Tibial artery (tissue), 4 donors: Measurements from ENCODE around the gene DIO1.

Experiments used
- DNase-seq, 2 donors: peaks; one replicate each; pipeline ENCODE4 v3.0.0-alpha.2; 2019
- H3K27ac ChIP-seq, 2 donors: fragments of 200-600 bp; sonication (generic) in 1 of 2; 1 replicate in 1 of 2; 2 replicates in 1 of 2; pipeline ENCODE4 v1.5.1; 2018 to 2019; ENCODE audit warnings: mild to moderate bottlenecking in 1 of 2
- H3K27me3 ChIP-seq, 2 donors: fragments of 200-600 bp; sonication (generic) in 1 of 2; one replicate each; pipeline versions ENCODE4 v1.5.1 to v1.6.0; 2016 to 2019
- H3K36me3 ChIP-seq, 3 donors: fragments of 200-600 bp; sonication (generic) in 2 of 3; one replicate each; pipeline ENCODE4 v1.5.1; 2016 to 2019; ENCODE audit warnings: mild to moderate bottlenecking in 2 of 3
- H3K4me1 ChIP-seq, 4 donors: fragments of 200-600 bp; sonication (generic) in 2 of 4; 1 replicate in 3 of 4; 2 replicates in 1 of 4; pipeline ENCODE4 v1.5.1; 2016 to 2019
- H3K4me3 ChIP-seq, 2 donors: fragments of 200-600 bp; sonication (generic) in 1 of 2; 1 replicate in 1 of 2; 2 replicates in 1 of 2; pipeline ENCODE4 v1.5.1; 2018 to 2019; ENCODE audit warnings: mild to moderate bottlenecking in 2 of 2
- H3K9me3 ChIP-seq, 3 donors: fragments of 200-600 bp; sonication (generic) in 1 of 3; one replicate each; pipeline ENCODE4 v1.5.1; 2016 to 2019
- intact Hi-C: fragments of 100-400 bp; cut with DNase I; formaldehyde crosslinking; loops from one replicate; pipeline ENCODE4 v1.15.0; 2023; ENCODE audit warnings: low total_unique reads
- TF ChIP-seq, protein P1 (sequence below), 2 experiments: fragments of 200-600 bp in 1 of 2; fragments of 450-650 bp in 1 of 2; IDR thresholded peaks; one replicate each; pipeline ENCODE4 v1.5.1; 2017 to 2019; ENCODE audit warnings: antibody characterized with exemption in 2 of 2, mild to moderate bottlenecking in 1 of 2, moderate library complexity in 1 of 2

DIO1 gene

DNA sequence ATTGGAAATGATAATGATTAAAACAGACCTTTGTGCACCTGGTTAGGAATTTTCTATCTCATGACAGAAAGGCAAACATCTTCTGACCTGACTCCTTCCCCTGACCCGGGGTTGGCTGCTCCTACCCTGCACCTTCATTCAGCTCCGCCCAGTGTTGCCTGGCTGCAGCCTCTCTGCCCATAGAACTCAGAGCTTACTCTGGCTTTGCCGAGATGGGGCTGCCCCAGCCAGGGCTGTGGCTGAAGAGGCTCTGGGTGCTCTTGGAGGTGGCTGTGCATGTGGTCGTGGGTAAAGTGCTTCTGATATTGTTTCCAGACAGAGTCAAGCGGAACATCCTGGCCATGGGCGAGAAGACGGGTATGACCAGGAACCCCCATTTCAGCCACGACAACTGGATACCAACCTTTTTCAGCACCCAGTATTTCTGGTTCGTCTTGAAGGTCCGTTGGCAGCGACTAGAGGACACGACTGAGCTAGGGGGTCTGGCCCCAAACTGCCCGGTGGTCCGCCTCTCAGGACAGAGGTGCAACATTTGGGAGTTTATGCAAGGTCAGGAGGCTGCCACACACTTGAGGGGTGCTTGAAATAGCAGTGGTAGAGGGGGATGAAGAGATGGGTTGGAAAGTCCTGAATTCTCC, at the start of gene DIO1:
Gene DIO1, plus strand, starts transcription at position 189 of the 638 bp plus-strand sequence. Its CDS starts 24 bp downstream, at position 213.
- H3K36me3 ChIP-seq = no peaks in the 10 kb centered on the region
- H3K27me3 ChIP-seq = no peaks in the 10 kb centered on the region
- intact Hi-C loops = no loop called here
- H3K4me1 ChIP-seq = peaks cover 0 to 47% (median 39%) of the 10 kb centered on the region in 4 donors
- no peaks in the 10 kb centered on the region for H3K9me3 ChIP-seq
- TF ChIP-seq, protein P1, sequence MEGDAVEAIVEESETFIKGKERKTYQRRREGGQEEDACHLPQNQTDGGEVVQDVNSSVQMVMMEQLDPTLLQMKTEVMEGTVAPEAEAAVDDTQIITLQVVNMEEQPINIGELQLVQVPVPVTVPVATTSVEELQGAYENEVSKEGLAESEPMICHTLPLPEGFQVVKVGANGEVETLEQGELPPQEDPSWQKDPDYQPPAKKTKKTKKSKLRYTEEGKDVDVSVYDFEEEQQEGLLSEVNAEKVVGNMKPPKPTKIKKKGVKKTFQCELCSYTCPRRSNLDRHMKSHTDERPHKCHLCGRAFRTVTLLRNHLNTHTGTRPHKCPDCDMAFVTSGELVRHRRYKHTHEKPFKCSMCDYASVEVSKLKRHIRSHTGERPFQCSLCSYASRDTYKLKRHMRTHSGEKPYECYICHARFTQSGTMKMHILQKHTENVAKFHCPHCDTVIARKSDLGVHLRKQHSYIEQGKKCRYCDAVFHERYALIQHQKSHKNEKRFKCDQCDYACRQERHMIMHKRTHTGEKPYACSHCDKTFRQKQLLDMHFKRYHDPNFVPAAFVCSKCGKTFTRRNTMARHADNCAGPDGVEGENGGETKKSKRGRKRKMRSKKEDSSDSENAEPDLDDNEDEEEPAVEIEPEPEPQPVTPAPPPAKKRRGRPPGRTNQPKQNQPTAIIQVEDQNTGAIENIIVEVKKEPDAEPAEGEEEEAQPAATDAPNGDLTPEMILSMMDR (IDR thresholded peaks at IDR 0.05) = no peak
- DNase-seq = no peak
- H3K27ac ChIP-seq = no peak within 1 kb of the TSS
- H3K4me3 ChIP-seq = no peak within 1 kb of the TSS

GRCh38 chr1:53847980-53848379, 46.0 kb upstream of the DIO1 start:
- TF ChIP-seq, protein P1 (IDR thresholded peaks at IDR 0.05) = no peak

GRCh38 chr1:53850082-53850673, 43.8 kb upstream of the DIO1 start:
- H3K4me3 ChIP-seq = no peak overlapping the region

More at GRCh38 chr1:53847980-53848379, 46.0 kb upstream of the DIO1 start:
- Histone ChIP-seq H3K9me3 (peaks cover 0 to under 1% (median 0%) of the 10 kb centered on the region in 3 donors), H3K27me3 (no peaks in the 10 kb centered on the region), H3K27ac (no peak overlapping the region), H3K36me3 (peaks cover 7 to 23% (median 17%) of the 10 kb centered on the region in 3 donors), H3K4me3 (no peak overlapping the region), H3K4me1 (no peaks in the 10 kb centered on the region)
- no peak for DNase-seq
- intact Hi-C loops = no loop called here

DNA sequence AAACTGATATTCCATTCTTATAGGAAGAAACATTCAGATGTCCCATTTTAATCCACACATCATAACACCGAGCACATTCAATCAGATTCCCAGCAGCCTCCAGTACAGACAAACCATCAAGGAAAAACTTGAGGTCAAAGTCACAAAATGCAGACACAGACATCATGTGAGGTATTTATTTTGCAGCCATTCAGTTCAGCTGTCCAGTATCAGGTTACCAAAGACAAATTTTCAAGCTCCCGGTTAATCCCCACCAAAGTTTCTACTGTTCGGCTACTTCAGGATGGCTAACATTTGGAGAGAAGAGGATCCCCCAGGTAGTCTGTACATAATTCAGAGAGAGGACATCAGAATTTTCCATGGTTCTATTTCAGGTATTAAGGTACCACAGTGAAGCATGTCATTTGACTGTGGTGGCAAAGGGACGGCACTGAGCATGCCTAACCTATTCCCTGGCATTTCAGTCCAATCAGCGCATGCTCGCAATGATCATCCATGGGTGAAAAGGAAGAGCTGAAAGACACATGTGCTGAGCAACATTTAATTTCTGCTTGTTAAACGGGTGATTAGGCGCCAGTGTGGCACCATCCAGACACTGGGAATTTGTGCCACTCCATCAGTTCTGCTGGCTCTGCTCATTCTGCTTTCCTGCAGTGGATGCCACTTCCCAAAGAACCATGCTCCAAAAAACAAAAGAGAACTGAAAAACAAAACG, 42.3 kb upstream of the DIO1 start:
- TF ChIP-seq, protein P1 (IDR thresholded peaks at IDR 0.05) = no peak
- Histone ChIP-seq H3K4me3 (no peak overlapping the region), H3K27ac (no peak overlapping the region), H3K4me1 (no peaks in the 10 kb centered on the region), H3K27me3 (no peaks in the 10 kb centered on the region), H3K36me3 (peaks cover 33 to 61% (median 53%) of the 10 kb centered on the region in 3 donors), H3K9me3 (no peaks in the 10 kb centered on the region)
- DNase-seq = no peak
- intact Hi-C loops = no loop called here

More at GRCh38 chr1:53850082-53850673, 43.8 kb upstream of the DIO1 start:
- DNase-seq = no peak
- no peak overlapping the region for H3K27ac ChIP-seq
- H3K4me1 ChIP-seq = no peaks in the 10 kb centered on the region
- peaks cover 24 to 45% (median 37%) of the 10 kb centered on the region in 3 donors for H3K36me3 ChIP-seq
- TF ChIP-seq, protein P1 (IDR thresholded peaks at IDR 0.05) = no peak
- H3K27me3 ChIP-seq = no peaks in the 10 kb centered on the region
- H3K9me3 ChIP-seq = no peaks in the 10 kb centered on the region
- intact Hi-C loops = no loop called here

- intact Hi-C loops = no loop called here
- DNase-seq = no peak
These were observed 33.0 kb upstream of the DIO1 start for GRCh38 chr1:53860967-53861411.

More at GRCh38 chr1:53860967-53861411, 33.0 kb upstream of the DIO1 start:
- Histone ChIP-seq H3K9me3 (no peaks in the 10 kb centered on the region), H3K4me1 (no peaks in the 10 kb centered on the region), H3K27ac (no peak overlapping the region), H3K27me3 (no peaks in the 10 kb centered on the region), H3K4me3 (no peak overlapping the region), H3K36me3 (peaks cover 35 to 77% (median 44%) of the 10 kb centered on the region in 3 donors)
- TF ChIP-seq, protein P1 (IDR thresholded peaks at IDR 0.05) = peak; percentile 44 to 54
